ENCODE measurements around the gene DNLZ.

DNA sequence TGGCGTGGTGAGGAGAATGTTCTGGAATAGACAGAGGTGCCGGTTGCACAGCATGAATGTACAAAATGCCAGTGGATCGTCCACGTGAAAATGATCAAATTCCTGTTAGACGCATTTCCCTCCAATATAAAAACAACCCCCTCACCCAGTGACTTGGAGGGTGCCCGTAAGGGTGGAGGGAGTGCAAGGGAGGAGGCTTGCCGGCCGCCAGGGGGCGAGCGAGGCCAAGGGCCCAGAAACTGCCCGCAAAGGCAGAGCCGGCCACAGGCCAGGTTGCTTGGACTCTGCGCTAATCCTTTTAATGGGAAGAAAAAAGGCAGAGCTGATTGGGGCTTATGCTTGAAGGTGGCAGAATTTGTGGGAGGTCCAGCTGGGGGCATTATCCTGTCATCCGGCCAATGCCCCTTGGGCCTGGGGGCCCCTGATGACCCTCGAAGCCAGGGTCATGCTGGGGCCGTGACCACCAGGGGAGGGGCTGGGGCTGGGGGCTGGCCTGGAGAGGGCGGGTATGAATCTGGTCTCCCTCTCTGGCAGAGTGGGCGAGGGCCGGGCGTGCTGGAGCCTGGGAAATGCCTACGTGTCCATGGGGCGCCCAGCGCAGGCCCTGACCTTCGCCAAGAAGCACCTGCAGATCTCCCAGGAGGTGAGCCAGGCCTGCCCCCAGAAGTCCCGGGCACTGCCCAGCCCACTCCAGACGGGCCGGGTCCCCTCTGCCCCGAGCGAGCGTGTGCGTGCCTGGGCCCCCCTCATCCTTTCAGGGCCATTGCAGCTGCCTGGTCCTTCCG lies 24.2 kb downstream of the DNLZ start:
- TF ChIP-seq, protein P1, sequence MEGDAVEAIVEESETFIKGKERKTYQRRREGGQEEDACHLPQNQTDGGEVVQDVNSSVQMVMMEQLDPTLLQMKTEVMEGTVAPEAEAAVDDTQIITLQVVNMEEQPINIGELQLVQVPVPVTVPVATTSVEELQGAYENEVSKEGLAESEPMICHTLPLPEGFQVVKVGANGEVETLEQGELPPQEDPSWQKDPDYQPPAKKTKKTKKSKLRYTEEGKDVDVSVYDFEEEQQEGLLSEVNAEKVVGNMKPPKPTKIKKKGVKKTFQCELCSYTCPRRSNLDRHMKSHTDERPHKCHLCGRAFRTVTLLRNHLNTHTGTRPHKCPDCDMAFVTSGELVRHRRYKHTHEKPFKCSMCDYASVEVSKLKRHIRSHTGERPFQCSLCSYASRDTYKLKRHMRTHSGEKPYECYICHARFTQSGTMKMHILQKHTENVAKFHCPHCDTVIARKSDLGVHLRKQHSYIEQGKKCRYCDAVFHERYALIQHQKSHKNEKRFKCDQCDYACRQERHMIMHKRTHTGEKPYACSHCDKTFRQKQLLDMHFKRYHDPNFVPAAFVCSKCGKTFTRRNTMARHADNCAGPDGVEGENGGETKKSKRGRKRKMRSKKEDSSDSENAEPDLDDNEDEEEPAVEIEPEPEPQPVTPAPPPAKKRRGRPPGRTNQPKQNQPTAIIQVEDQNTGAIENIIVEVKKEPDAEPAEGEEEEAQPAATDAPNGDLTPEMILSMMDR (conservative IDR thresholded peaks at IDR 0.05; ENCODE audit: low read depth, low read length) = peak; percentile 73
- no peak for TF ChIP-seq MXI1 (IDR thresholded peaks at IDR 0.05; ENCODE audit: borderline replicate concordance, low read depth, low read length)
- no peak for TF ChIP-seq ELK1 (IDR thresholded peaks at IDR 0.05; ENCODE audit: borderline replicate concordance, low read depth, low read length)
- no peak for TF ChIP-seq POLR2A (IDR thresholded peaks at IDR 0.05; ENCODE audit: low read depth, low read length)
- TF ChIP-seq CEBPB (IDR thresholded peaks at IDR 0.05; ENCODE audit: low read depth, low read length) = no peak
- no peak for TF ChIP-seq NFE2L2 (IDR thresholded peaks at IDR 0.05; ENCODE audit: low read depth, low read length)
- no peak for TF ChIP-seq RCOR1 (IDR thresholded peaks at IDR 0.05; ENCODE audit: insufficient replicate concordance, low read length)
- TF ChIP-seq, protein P2, sequence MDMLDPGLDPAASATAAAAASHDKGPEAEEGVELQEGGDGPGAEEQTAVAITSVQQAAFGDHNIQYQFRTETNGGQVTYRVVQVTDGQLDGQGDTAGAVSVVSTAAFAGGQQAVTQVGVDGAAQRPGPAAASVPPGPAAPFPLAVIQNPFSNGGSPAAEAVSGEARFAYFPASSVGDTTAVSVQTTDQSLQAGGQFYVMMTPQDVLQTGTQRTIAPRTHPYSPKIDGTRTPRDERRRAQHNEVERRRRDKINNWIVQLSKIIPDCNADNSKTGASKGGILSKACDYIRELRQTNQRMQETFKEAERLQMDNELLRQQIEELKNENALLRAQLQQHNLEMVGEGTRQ (IDR thresholded peaks at IDR 0.05; ENCODE audit: low read depth, low read length) = no peak
- no peak for TF ChIP-seq RFX5 (IDR thresholded peaks at IDR 0.05; ENCODE audit: low read depth, low read length)
- TF ChIP-seq BHLHE40 (IDR thresholded peaks at IDR 0.05; ENCODE audit: low read depth, low read length) = no peak
- TF ChIP-seq CHD1 (IDR thresholded peaks at IDR 0.05; ENCODE audit: low read depth, low read length) = no peak
- no peak for TF ChIP-seq MAFK (IDR thresholded peaks at IDR 0.05; ENCODE audit: low read depth, low read length)
- peak; percentile 53 for TF ChIP-seq RAD21 (IDR thresholded peaks at IDR 0.05; ENCODE audit: low read length)
- TF ChIP-seq MAZ (IDR thresholded peaks at IDR 0.05; ENCODE audit: borderline replicate concordance, low read depth, low read length) = 0 out of 2 replicates have a peak, but pooled peaks have one; percentile 52
